NCI-H748 treated with DMSO at 0.1 percent for 48 hours (cell line): ENCODE results near the gene IST1.
"Not testable (repeated sequence)": the region's sequence is repeated elsewhere in the genome, so short reads cannot be mapped to it uniquely, and the experiment has no call there.

Experiments used
- DNase-seq: peaks from one replicate; lab custom pipeline; 2025; lab: John Stamatoyannopoulos, UW

Gene IST1

GRCh38 chr16:71894921-71895678, at the start of gene IST1:
Gene IST1 (plus strand): TSS chr16:71895531. CDS start chr16:71915641, 20,110 bp downstream.
- peak; percentile 84 for DNase-seq

GRCh38 chr16:71845639-71846430, 49.5 kb upstream of the IST1 start, which contains the start of gene ATXN1L:
Gene ATXN1L (plus strand): TSS chr16:71845976. CDS start chr16:71849741, 3,765 bp downstream.
- peak; percentile 39 for DNase-seq

GRCh38 chr16:71846431-71846830, 48.9 kb upstream of the IST1 start:
- DNase-seq = no peak

- no peak for DNase-seq
These were observed 48.2 kb upstream of the IST1 start for GRCh38 chr16:71847096-71847495.

- no peak for DNase-seq
These were observed 46.7 kb upstream of the IST1 start for GRCh38 chr16:71848622-71849021.

GRCh38 chr16:71851746-71852145, 43.6 kb upstream of the IST1 start:
- DNase-seq = no peak

GRCh38 chr16:71852158-71852557, 43.2 kb upstream of the IST1 start:
- DNase-seq = no peak

- DNase-seq = no peak
These were observed 42.8 kb upstream of the IST1 start for GRCh38 chr16:71852561-71852960.

- DNase-seq = no peak
These were observed 41.9 kb upstream of the IST1 start for GRCh38 chr16:71853413-71853812.

GRCh38 chr16:71854369-71854948, 40.9 kb upstream of the IST1 start:
- DNase-seq = no peak

GRCh38 chr16:71855937-71856662, 39.2 kb upstream of the IST1 start:
- DNase-seq = no peak

- no peak for DNase-seq
These were observed 35.4 kb upstream of the IST1 start for GRCh38 chr16:71859762-71860521.

- DNase-seq = no peak
These were observed 31.3 kb upstream of the IST1 start for GRCh38 chr16:71863995-71864394.

GRCh38 chr16:71865173-71865863, 30.0 kb upstream of the IST1 start:
- DNase-seq = no peak

- DNase-seq = not testable (repeated sequence)
These were observed 28.2 kb upstream of the IST1 start for GRCh38 chr16:71867175-71867574.

GRCh38 chr16:71867939-71868338, 27.4 kb upstream of the IST1 start:
- DNase-seq = no peak

GRCh38 chr16:71869089-71869488, 26.2 kb upstream of the IST1 start:
- DNase-seq = no peak

GRCh38 chr16:71870818-71871217, 24.5 kb upstream of the IST1 start:
- no peak for DNase-seq

GRCh38 chr16:71873199-71873598, 22.1 kb upstream of the IST1 start:
- no peak for DNase-seq

- DNase-seq = no peak
These were observed 16.4 kb upstream of the IST1 start for GRCh38 chr16:71878911-71879310.

GRCh38 chr16:71880176-71880575, 15.2 kb upstream of the IST1 start:
- DNase-seq = no peak
